GM12892 (cell line): ENCODE measurements around the gene CDK19.

Source experiments
- POLR2A ChIP-seq: IDR thresholded peaks from 2 replicates; pipeline ENCODE4 v1.6.1; 2011; ENCODE audit warnings: low read depth, low read length, control low read depth
- POLR2AphosphoS5 ChIP-seq: IDR thresholded peaks from 2 replicates; pipeline ENCODE4 v1.6.1; 2011; ENCODE audit warnings: low read depth, low read length, control low read depth
- TAF1 ChIP-seq: IDR thresholded peaks from 2 replicates; pipeline ENCODE4 v1.6.1; 2011; ENCODE audit warnings: low read depth, mild to moderate bottlenecking, control low read depth, low read length, borderline replicate concordance

- TF ChIP-seq POLR2AphosphoS5 = no peak
- TF ChIP-seq POLR2A = no peak
- TF ChIP-seq TAF1 = no peak
Measured at GRCh38 chr6:110731196-110731595, 84.1 kb downstream of the CDK19 start.
